Measurements from ENCODE around the gene SLC25A51.

DNA sequence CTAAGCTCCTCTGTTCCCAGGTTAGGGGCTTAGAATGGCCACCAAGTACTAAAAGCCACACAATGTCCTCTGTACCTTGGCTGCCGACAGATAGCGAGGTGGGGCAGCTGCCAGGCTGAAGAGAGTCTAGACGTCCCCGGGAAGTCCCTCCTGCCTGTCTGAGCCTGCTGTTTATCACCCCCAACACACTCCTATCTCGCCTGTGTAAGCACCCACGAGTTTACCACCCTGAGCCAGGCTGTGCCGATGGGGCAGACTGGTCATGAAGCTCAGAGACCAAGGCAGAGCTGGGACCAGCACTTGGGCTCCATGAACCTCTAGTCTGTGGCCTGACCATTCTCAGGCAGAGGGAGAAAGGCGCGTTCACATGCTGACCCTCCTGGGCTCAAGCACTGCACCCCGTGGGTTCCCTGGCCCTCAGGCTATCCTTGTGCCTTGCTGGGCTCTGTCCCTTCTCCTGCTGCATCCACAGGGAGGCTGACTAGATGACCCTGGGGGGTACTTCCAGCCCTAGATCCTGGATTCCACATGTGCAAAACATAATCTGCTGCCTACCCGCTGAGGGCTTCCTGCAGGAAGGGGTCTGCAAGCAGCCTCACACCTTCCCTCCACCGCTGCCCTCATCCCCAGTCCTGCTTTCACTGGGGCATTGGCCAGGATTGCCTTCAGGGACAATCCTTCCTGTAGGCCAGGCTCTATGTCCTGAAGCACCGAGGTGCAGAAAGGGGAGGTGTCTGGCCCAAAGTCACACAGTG, 18.6 kb upstream of the SLC25A51 start:
- TF ChIP-seq, protein P1, sequence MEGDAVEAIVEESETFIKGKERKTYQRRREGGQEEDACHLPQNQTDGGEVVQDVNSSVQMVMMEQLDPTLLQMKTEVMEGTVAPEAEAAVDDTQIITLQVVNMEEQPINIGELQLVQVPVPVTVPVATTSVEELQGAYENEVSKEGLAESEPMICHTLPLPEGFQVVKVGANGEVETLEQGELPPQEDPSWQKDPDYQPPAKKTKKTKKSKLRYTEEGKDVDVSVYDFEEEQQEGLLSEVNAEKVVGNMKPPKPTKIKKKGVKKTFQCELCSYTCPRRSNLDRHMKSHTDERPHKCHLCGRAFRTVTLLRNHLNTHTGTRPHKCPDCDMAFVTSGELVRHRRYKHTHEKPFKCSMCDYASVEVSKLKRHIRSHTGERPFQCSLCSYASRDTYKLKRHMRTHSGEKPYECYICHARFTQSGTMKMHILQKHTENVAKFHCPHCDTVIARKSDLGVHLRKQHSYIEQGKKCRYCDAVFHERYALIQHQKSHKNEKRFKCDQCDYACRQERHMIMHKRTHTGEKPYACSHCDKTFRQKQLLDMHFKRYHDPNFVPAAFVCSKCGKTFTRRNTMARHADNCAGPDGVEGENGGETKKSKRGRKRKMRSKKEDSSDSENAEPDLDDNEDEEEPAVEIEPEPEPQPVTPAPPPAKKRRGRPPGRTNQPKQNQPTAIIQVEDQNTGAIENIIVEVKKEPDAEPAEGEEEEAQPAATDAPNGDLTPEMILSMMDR (optimal IDR thresholded peaks at IDR 0.05 in 1 of 3, IDR thresholded peaks at IDR 0.05 in 1 of 3, conservative IDR thresholded peaks at IDR 0.05 in 1 of 3; ENCODE audit: extremely low read depth in 1 of 3, insufficient read depth in 2 of 3, low read length in 3 of 3) = no peak
- TF ChIP-seq EZH2 (IDR thresholded peaks at IDR 0.05; ENCODE audit: low read length) = no peak

All from keratinocyte (primary cell).